Medulla oblongata (tissue), 1 donor: ENCODE data around the gene RTL10.
A peak's percentile ranks its signal among the peaks of the same experiment; 100 is the strongest.
"Not testable (repeated sequence)": the region's sequence is repeated elsewhere in the genome, so short reads cannot be mapped to it uniquely, and the experiment has no call there.

Experiments
- DNase-seq: peaks from one replicate; pipeline ENCODE4 v3.0.0-alpha.2; 2015; ENCODE audit errors: extremely low spot score

The RTL10 gene

DNA sequence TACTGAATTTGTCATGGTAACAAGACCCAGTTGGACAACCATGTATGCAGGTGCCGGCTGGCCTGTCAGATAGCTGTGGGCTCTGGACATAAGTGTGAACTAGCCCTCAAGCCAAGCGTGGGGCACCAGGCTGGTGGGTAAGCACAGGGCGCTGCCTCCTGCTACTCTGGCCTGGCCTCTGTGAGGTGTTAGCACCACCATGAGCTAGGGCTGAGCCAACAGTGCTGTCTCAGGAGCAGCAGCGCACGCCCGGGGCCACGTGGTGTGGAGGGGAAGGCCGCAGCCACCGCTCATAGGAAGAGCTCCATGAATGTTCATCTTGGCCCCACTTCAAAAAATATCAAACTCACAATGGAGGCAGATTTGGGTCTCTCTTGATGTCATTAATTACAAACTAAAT lies 35.3 kb upstream of the RTL10 start:
- no peak for DNase-seq

DNA sequence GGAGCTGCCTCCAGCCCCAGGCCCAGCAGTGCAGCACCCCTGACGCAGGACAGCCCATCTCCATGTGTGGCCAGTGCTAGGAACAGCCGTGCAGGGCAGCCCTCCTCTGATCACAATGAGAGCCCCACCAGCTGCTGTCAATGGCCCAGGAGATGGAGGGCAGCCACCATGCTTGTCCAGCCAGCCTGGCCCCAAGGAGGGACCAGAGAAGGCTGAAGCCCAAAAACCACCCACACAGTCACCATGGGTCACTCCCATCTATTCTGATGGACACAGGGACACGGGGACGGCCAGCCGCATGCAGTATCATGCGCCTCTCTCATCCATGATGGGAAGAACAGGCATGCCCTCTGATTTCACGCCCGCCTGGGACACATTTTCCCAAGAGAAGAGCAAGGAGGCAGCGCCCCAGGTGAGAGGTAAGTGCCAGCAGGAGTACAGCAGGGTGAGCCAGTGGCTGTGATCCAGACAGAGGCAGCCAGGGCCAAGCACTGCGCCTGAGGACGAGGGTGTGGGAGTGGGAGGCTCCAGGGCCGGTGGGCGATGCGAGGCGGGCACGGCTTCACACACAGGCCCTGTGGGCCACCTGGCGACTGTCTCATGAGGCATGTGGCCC lies 33.6 kb upstream of the RTL10 start:
- DNase-seq, result no peak

GRCh38 chr22:19887256-19887985 lies 32.7 kb upstream of the RTL10 start:
- DNase-seq, result no peak

DNA sequence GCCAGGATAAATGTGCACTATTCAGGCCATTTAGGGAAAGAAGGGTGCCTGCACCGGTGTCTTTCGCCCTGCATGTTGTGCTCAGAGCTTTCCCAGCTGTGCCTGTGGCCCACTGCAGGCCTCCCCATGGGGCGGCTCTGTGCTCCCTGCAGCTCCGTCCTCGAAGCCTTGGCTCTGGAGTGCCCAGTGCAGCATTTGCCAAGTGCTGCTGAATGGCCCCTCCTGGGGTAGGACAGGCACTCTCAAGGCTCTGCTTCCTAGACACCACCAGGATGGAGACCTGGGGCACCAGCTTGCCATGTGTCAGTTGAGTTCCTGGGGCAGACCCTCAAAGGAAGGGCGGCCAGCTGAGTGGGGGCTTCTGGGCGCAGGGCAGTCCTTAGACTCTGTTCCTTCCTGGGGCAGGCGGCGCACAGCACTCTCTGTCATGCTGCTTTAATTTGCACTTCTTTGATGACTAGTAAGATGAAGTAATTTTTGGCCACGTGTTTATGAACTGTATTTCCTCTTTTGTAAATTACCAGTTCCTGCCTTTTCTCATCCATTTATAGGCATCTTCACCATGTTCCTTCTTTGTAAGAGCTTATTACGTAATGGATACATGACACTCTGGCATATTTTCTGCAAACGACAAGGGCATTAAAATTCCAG lies 32.1 kb upstream of the RTL10 start:
- peak; percentile 49 for DNase-seq

DNA sequence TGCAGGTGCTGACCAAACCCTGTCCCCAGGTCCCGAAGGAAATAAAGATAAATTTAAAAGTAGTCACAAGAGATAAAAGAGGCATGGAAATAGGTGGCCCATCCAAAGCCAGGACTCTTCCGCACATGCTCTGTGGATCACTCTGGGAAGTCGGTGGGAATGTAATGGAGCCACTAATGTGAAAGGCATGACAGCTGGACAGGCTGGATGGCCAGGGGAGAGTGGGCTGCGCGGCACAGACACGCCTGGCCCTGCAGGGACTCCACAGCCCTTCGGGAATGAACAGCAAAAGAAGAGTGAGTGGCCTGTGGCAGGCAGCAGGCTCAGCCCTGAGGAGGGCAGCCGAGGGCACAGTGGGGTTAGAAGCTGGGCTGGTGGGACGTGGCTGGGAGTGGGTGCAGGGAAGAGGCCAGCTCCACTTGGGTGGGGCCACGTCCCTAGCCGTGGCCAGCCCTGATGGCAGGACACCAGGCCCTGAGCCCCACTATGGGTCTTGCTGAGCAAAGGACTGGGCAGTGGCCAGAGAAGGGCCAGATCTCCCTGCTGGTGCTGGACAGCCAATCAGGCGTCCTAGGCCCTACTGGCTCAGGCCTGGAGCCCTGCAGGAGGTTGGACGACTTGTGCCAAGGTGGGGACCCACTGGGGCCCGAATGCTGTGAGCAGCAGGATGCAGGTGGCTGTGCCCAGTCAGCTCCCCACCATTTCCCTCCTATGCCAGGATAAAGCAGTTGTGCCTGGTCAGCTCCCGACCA lies 31.3 kb upstream of the RTL10 start:
- DNase-seq, result no peak

GRCh38 chr22:19884954-19885751 lies 30.5 kb upstream of the RTL10 start:
- DNase-seq, result no peak

- DNase-seq, result no peak
These were observed 29.7 kb upstream of the RTL10 start for GRCh38 chr22:19884161-19884953.

- DNase-seq, result not testable (repeated sequence)
These were observed 28.8 kb upstream of the RTL10 start for GRCh38 chr22:19883446-19883845.

- no peak for DNase-seq
These were observed 28.0 kb upstream of the RTL10 start for GRCh38 chr22:19882446-19883381.

- no peak for DNase-seq
These were observed 26.3 kb upstream of the RTL10 start for GRCh38 chr22:19880786-19881569.

GRCh38 chr22:19879992-19880785 lies 25.5 kb upstream of the RTL10 start:
- DNase-seq, result no peak

- no peak for DNase-seq
These were observed 24.9 kb upstream of the RTL10 start for GRCh38 chr22:19879643-19879991.

GRCh38 chr22:19879246-19879570 lies 24.5 kb upstream of the RTL10 start:
- DNase-seq, result no peak

DNA sequence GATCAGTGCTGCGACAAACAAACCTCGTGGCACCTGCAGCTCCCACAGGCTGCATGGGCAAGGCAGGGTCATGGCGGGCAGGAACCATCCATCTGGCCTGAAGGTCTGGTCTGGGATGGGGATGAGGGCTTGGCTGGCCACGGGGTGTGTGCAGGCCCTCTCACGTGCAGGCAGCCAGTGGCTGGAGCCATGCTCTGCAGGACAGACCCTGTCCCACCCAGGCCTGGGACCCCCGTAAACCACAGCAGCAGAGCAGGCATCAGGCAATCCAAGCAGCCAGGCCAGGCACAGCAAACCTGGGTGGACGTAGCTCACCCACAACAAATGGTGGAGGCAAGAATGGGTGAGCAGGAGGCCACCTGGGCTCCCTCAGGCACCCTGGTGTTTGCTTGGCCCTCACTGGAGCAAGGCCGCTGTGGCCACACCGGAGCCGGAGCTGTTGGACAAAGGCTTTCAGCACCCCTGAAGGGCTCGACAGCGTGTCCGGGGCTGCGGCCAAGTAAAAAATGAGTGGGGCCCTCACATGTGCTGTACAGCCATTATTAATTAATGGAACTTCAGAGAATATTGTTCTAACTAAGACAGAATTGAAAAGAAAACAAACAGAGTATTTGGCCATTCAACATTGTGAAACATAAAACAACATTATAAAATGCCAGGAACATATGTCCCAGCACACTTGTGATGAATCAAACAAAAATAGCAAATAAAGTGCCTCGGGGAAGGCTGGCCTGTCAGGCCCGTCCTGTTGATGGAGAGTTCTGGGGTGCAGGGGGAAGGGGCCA lies 24.0 kb upstream of the RTL10 start:
- DNase-seq, result no peak

- DNase-seq, result no peak
These were observed 23.1 kb upstream of the RTL10 start for GRCh38 chr22:19877626-19878339.

GRCh38 chr22:19876941-19877625 lies 22.4 kb upstream of the RTL10 start:
- no peak for DNase-seq
